ENCODE results near the gene PRICKLE2. TPM values are rescaled to one million over a fixed set of nuclear protein-coding genes. Genes with fewer than 3 reads are reported as not detected.
A peak's percentile ranks its signal among the peaks of the same experiment; 100 is the strongest.

The PRICKLE2 gene
- total and polyA plus RNA-seq, 8 donors: 34.3 to 48.2 (median 41.9) TPM

GRCh38 chr3:64148955-64149653 is 76.2 kb downstream of the PRICKLE2 start:
- TF ChIP-seq, protein P1, sequence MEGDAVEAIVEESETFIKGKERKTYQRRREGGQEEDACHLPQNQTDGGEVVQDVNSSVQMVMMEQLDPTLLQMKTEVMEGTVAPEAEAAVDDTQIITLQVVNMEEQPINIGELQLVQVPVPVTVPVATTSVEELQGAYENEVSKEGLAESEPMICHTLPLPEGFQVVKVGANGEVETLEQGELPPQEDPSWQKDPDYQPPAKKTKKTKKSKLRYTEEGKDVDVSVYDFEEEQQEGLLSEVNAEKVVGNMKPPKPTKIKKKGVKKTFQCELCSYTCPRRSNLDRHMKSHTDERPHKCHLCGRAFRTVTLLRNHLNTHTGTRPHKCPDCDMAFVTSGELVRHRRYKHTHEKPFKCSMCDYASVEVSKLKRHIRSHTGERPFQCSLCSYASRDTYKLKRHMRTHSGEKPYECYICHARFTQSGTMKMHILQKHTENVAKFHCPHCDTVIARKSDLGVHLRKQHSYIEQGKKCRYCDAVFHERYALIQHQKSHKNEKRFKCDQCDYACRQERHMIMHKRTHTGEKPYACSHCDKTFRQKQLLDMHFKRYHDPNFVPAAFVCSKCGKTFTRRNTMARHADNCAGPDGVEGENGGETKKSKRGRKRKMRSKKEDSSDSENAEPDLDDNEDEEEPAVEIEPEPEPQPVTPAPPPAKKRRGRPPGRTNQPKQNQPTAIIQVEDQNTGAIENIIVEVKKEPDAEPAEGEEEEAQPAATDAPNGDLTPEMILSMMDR (IDR thresholded peaks at IDR 0.05): no peak
- DNase-seq (no peak), ATAC-seq (no peak)
- peaks cover 14 to 15% of the 10 kb centered on the region in 2 donors for H3K4me1 ChIP-seq
- peaks cover 0 to 27% of the 10 kb centered on the region in 2 donors for H3K36me3 ChIP-seq
- H3K4me3 ChIP-seq: no peak overlapping the region
- H3K27ac ChIP-seq: peak overlapping the region; percentile 45 to 81
- no peaks in the 10 kb centered on the region for H3K9me3 ChIP-seq
- intact Hi-C loops (cut with DNase I): no loop called here
- H3K27me3 ChIP-seq: no peaks in the 10 kb centered on the region

- H3K9me3 ChIP-seq: no peaks in the 10 kb centered on the region
- peaks cover 0 to 19% of the 10 kb centered on the region in 2 donors for H3K36me3 ChIP-seq
- H3K27me3 ChIP-seq: no peaks in the 10 kb centered on the region
- no peak overlapping the region for H3K27ac ChIP-seq
- no peak for ATAC-seq
- H3K4me3 ChIP-seq: no peak overlapping the region
- TF ChIP-seq, protein P1 (IDR thresholded peaks at IDR 0.05): no peak
- peaks cover 14 to 18% of the 10 kb centered on the region in 2 donors for H3K4me1 ChIP-seq
- intact Hi-C loops (cut with DNase I): no loop called here
- peak in 1 of 4 donors; percentile 64 for DNase-seq
Measured at GRCh38 chr3:64147211-64147610, 78.1 kb downstream of the PRICKLE2 start.

GRCh38 chr3:64145438-64145837 is 79.8 kb downstream of the PRICKLE2 start:
- Histone ChIP-seq H3K9me3 (no peaks in the 10 kb centered on the region), H3K4me1 (peaks cover under 1 to 10% of the 10 kb centered on the region in 2 donors), H3K27me3 (no peaks in the 10 kb centered on the region), H3K27ac (no peak overlapping the region), H3K36me3 (peaks cover 0 to 19% of the 10 kb centered on the region in 2 donors), H3K4me3 (no peak overlapping the region)
- ATAC-seq (no peak), DNase-seq (no peak)
- intact Hi-C loops (cut with DNase I): no loop called here
- TF ChIP-seq, protein P1 (IDR thresholded peaks at IDR 0.05): no peak

- H3K36me3 ChIP-seq: peaks cover 0 to 19% of the 10 kb centered on the region in 2 donors
- H3K4me1 ChIP-seq: peaks cover 0 to 5% of the 10 kb centered on the region in 2 donors
- DNase-seq: no peak
- no peak for ATAC-seq
- H3K9me3 ChIP-seq: no peaks in the 10 kb centered on the region
- H3K27ac ChIP-seq: no peak overlapping the region
- no peak overlapping the region for H3K4me3 ChIP-seq
- TF ChIP-seq, protein P1 (IDR thresholded peaks at IDR 0.05): no peak
- H3K27me3 ChIP-seq: no peaks in the 10 kb centered on the region
- intact Hi-C loops (cut with DNase I): no loop called here
Measured at GRCh38 chr3:64144241-64144900, 80.9 kb downstream of the PRICKLE2 start.

DNA sequence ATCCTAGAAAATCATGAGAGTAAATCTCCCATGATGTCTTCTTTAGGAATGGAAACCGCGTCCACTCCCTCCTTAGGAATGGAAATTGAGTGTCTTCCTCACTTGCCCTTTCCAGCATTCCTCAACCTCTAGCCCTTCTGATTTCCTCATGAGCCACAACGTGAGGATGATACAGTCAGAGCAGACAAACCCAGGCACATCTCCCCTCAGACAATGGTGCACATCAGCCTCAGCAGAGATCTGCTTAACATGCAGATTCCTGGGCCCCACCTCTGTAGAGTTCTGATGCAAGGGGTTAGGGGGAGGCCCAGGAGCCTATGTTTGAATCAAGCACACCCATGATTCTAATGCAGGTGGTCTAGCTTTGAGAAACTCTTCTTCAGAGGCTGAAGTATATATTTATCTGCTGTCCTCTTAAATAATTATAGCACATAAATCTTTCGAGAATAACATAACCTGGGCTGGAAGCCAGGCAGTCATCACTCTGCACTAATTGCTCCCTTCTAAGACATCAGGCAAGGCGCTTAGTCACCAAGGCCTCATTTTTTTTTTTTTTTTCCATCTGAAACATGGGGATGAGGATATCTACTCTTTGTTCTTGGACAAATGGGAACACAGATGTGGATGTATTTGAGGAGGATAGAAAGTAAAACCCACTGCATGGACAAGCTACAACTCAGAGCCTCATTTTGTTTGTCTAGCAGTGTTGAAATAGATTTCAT is 81.7 kb downstream of the PRICKLE2 start:
- ATAC-seq: peak; percentile 47
- intact Hi-C loops (cut with DNase I): no loop called here
- H3K27ac ChIP-seq: no peak overlapping the region

More for the DNA sequence above, 81.7 kb downstream of the PRICKLE2 start:
- DNase-seq: no peak
- no peak overlapping the region for H3K4me3 ChIP-seq
- no peaks in the 10 kb centered on the region for H3K27me3 ChIP-seq
- peaks cover 0 to 5% of the 10 kb centered on the region in 2 donors for H3K4me1 ChIP-seq
- no peaks in the 10 kb centered on the region for H3K9me3 ChIP-seq
- peaks cover 0 to 19% of the 10 kb centered on the region in 2 donors for H3K36me3 ChIP-seq
- TF ChIP-seq, protein P1 (IDR thresholded peaks at IDR 0.05): no peak

All from left lung (tissue), 10 donors.